ENCODE measurements around the gene PLEKHS1.

GRCh38 chr10:113808168-113808567 lies 56.7 kb downstream of the PLEKHS1 start:
- TF ChIP-seq TSHZ2 (CRISPR knock-in tag; IDR thresholded peaks at IDR 0.05) (no peak), TOX (CRISPR knock-in tag; IDR thresholded peaks at IDR 0.05; ENCODE audit: borderline replicate concordance) (no peak), SNAI2 (CRISPR knock-in tag; IDR thresholded peaks at IDR 0.05) (no peak), RARB (CRISPR knock-in tag; IDR thresholded peaks at IDR 0.05) (no peak), ZC3H10 (CRISPR knock-in tag; IDR thresholded peaks at IDR 0.05) (no peak), ZFP30 (CRISPR knock-in tag; IDR thresholded peaks at IDR 0.05) (no peak), OSR1 (CRISPR knock-in tag; IDR thresholded peaks at IDR 0.05) (no peak), ARNTL (CRISPR knock-in tag; IDR thresholded peaks at IDR 0.05; ENCODE audit: borderline replicate concordance, low read depth) (no peak), CSDC2 (CRISPR knock-in tag; IDR thresholded peaks at IDR 0.05) (no peak), TCF4 (CRISPR knock-in tag; IDR thresholded peaks at IDR 0.05; ENCODE audit: borderline replicate concordance) (no peak), BACH2 (CRISPR knock-in tag; IDR thresholded peaks at IDR 0.05; ENCODE audit: borderline replicate concordance) (no peak), ZNF70 (CRISPR knock-in tag; IDR thresholded peaks at IDR 0.05) (no peak)
